ENCODE results near the gene MPND.

MPND gene

GRCh38 chr19:4359627-4360000 lies 16.3 kb downstream of the MPND start:
- Histone ChIP-seq H3K27me3 (ENCODE audit: control insufficient read depth in 2 of 2, insufficient read depth in 2 of 2, low read length in 2 of 2) (no peaks in the 10 kb centered on the region), H3K4me3 (ENCODE audit: low read length in 2 of 2) (no peak overlapping the region), H3K9me3 (ENCODE audit: control insufficient read depth in 2 of 2, low read length in 2 of 2) (no peaks in the 10 kb centered on the region), H3K36me3 (ENCODE audit: control insufficient read depth in 2 of 2, insufficient read depth in 2 of 2, low read length in 2 of 2) (peaks cover 35 to 37% of the 10 kb centered on the region in 2 donors), H3K4me1 (ENCODE audit: control insufficient read depth in 2 of 2, insufficient read depth in 2 of 2, low read length in 2 of 2) (no peaks in the 10 kb centered on the region), H3K9ac (ENCODE audit: low read depth in 1 of 2, low read length in 2 of 2) (no peak overlapping the region), H3K27ac (ENCODE audit: low read depth in 2 of 2, low read length in 2 of 2) (no peak overlapping the region)

- H3K27ac ChIP-seq (ENCODE audit: low read depth in 2 of 2, low read length in 2 of 2) = no peak overlapping the region
- H3K9me3 ChIP-seq (ENCODE audit: control insufficient read depth in 2 of 2, low read length in 2 of 2) = no peaks in the 10 kb centered on the region
- peaks cover 35% of the 10 kb centered on the region in 2 donors for H3K36me3 ChIP-seq (ENCODE audit: control insufficient read depth in 2 of 2, insufficient read depth in 2 of 2, low read length in 2 of 2)
- H3K4me3 ChIP-seq (ENCODE audit: low read length in 2 of 2) = no peak overlapping the region
- no peaks in the 10 kb centered on the region for H3K27me3 ChIP-seq (ENCODE audit: control insufficient read depth in 2 of 2, insufficient read depth in 2 of 2, low read length in 2 of 2)
- peaks cover 0 to 2% of the 10 kb centered on the region in 2 donors for H3K4me1 ChIP-seq (ENCODE audit: control insufficient read depth in 2 of 2, insufficient read depth in 2 of 2, low read length in 2 of 2)
- H3K9ac ChIP-seq (ENCODE audit: low read depth in 1 of 2, low read length in 2 of 2) = no peak overlapping the region
Observed at GRCh38 chr19:4360081-4360569, 16.8 kb downstream of the MPND start.

- Histone ChIP-seq H3K36me3 (ENCODE audit: control insufficient read depth in 2 of 2, insufficient read depth in 2 of 2, low read length in 2 of 2) (peaks cover 34 to 38% of the 10 kb centered on the region in 2 donors), H3K27ac (ENCODE audit: low read depth in 2 of 2, low read length in 2 of 2) (no peak overlapping the region), H3K4me3 (ENCODE audit: low read length in 2 of 2) (no peak overlapping the region), H3K27me3 (ENCODE audit: control insufficient read depth in 2 of 2, insufficient read depth in 2 of 2, low read length in 2 of 2) (no peaks in the 10 kb centered on the region), H3K9me3 (ENCODE audit: control insufficient read depth in 2 of 2, low read length in 2 of 2) (no peaks in the 10 kb centered on the region), H3K4me1 (ENCODE audit: control insufficient read depth in 2 of 2, insufficient read depth in 2 of 2, low read length in 2 of 2) (peaks cover 0 to 2% of the 10 kb centered on the region in 2 donors), H3K9ac (ENCODE audit: low read depth in 1 of 2, low read length in 2 of 2) (no peak overlapping the region)
Observed at GRCh38 chr19:4360641-4361151, 17.3 kb downstream of the MPND start.

GRCh38 chr19:4361152-4362046 lies 18.0 kb downstream of the MPND start:
- no peak overlapping the region for H3K9ac ChIP-seq (ENCODE audit: low read depth in 1 of 2, low read length in 2 of 2)
- no peak overlapping the region for H3K27ac ChIP-seq (ENCODE audit: low read depth in 2 of 2, low read length in 2 of 2)
- peaks cover 0 to 2% of the 10 kb centered on the region in 2 donors for H3K4me1 ChIP-seq (ENCODE audit: control insufficient read depth in 2 of 2, insufficient read depth in 2 of 2, low read length in 2 of 2)
- H3K36me3 ChIP-seq (ENCODE audit: control insufficient read depth in 2 of 2, insufficient read depth in 2 of 2, low read length in 2 of 2) = peaks cover 40 to 41% of the 10 kb centered on the region in 2 donors
- no peaks in the 10 kb centered on the region for H3K27me3 ChIP-seq (ENCODE audit: control insufficient read depth in 2 of 2, insufficient read depth in 2 of 2, low read length in 2 of 2)
- H3K4me3 ChIP-seq (ENCODE audit: low read length in 2 of 2) = no peak overlapping the region
- no peaks in the 10 kb centered on the region for H3K9me3 ChIP-seq (ENCODE audit: control insufficient read depth in 2 of 2, low read length in 2 of 2)

GRCh38 chr19:4362101-4362828 lies 18.9 kb downstream of the MPND start:
- peaks cover 0 to 2% of the 10 kb centered on the region in 2 donors for H3K4me1 ChIP-seq (ENCODE audit: control insufficient read depth in 2 of 2, insufficient read depth in 2 of 2, low read length in 2 of 2)
- H3K4me3 ChIP-seq (ENCODE audit: low read length in 2 of 2) = no peak overlapping the region
- H3K27ac ChIP-seq (ENCODE audit: low read depth in 2 of 2, low read length in 2 of 2) = no peak overlapping the region
- no peak overlapping the region for H3K9ac ChIP-seq (ENCODE audit: low read depth in 1 of 2, low read length in 2 of 2)
- H3K27me3 ChIP-seq (ENCODE audit: control insufficient read depth in 2 of 2, insufficient read depth in 2 of 2, low read length in 2 of 2) = no peaks in the 10 kb centered on the region
- H3K9me3 ChIP-seq (ENCODE audit: control insufficient read depth in 2 of 2, low read length in 2 of 2) = no peaks in the 10 kb centered on the region
- H3K36me3 ChIP-seq (ENCODE audit: control insufficient read depth in 2 of 2, insufficient read depth in 2 of 2, low read length in 2 of 2) = peaks cover 41% of the 10 kb centered on the region in 2 donors

- H3K9me3 ChIP-seq (ENCODE audit: control insufficient read depth in 2 of 2, low read length in 2 of 2) = no peaks in the 10 kb centered on the region
- H3K4me1 ChIP-seq (ENCODE audit: control insufficient read depth in 2 of 2, insufficient read depth in 2 of 2, low read length in 2 of 2) = peaks cover 0 to 5% of the 10 kb centered on the region in 2 donors
- H3K27me3 ChIP-seq (ENCODE audit: control insufficient read depth in 2 of 2, insufficient read depth in 2 of 2, low read length in 2 of 2) = no peaks in the 10 kb centered on the region
- H3K27ac ChIP-seq (ENCODE audit: low read depth in 2 of 2, low read length in 2 of 2) = no peak overlapping the region
- no peak overlapping the region for H3K9ac ChIP-seq (ENCODE audit: low read depth in 1 of 2, low read length in 2 of 2)
- no peak overlapping the region for H3K4me3 ChIP-seq (ENCODE audit: low read length in 2 of 2)
- peaks cover 38 to 40% of the 10 kb centered on the region in 2 donors for H3K36me3 ChIP-seq (ENCODE audit: control insufficient read depth in 2 of 2, insufficient read depth in 2 of 2, low read length in 2 of 2)
Observed at GRCh38 chr19:4362831-4363545, 19.6 kb downstream of the MPND start.

- H3K9me3 ChIP-seq (ENCODE audit: control insufficient read depth in 2 of 2, low read length in 2 of 2) = no peaks in the 10 kb centered on the region
- H3K36me3 ChIP-seq (ENCODE audit: control insufficient read depth in 2 of 2, insufficient read depth in 2 of 2, low read length in 2 of 2) = peaks cover 37% of the 10 kb centered on the region in 2 donors
- H3K4me1 ChIP-seq (ENCODE audit: control insufficient read depth in 2 of 2, insufficient read depth in 2 of 2, low read length in 2 of 2) = peaks cover 5 to 11% of the 10 kb centered on the region in 2 donors
- H3K9ac ChIP-seq (ENCODE audit: low read depth in 1 of 2, low read length in 2 of 2) = no peak overlapping the region
- H3K27me3 ChIP-seq (ENCODE audit: control insufficient read depth in 2 of 2, insufficient read depth in 2 of 2, low read length in 2 of 2) = no peaks in the 10 kb centered on the region
- H3K27ac ChIP-seq (ENCODE audit: low read depth in 2 of 2, low read length in 2 of 2) = no peak overlapping the region
- H3K4me3 ChIP-seq (ENCODE audit: low read length in 2 of 2) = no peak overlapping the region
Observed at GRCh38 chr19:4363571-4364304, 20.4 kb downstream of the MPND start.

GRCh38 chr19:4365341-4365740 lies 22.0 kb downstream of the MPND start:
- Histone ChIP-seq H3K9me3 (ENCODE audit: control insufficient read depth in 2 of 2, low read length in 2 of 2) (no peaks in the 10 kb centered on the region), H3K4me3 (ENCODE audit: low read length in 2 of 2) (no peak overlapping the region), H3K27me3 (ENCODE audit: control insufficient read depth in 2 of 2, insufficient read depth in 2 of 2, low read length in 2 of 2) (no peaks in the 10 kb centered on the region), H3K27ac (ENCODE audit: low read depth in 2 of 2, low read length in 2 of 2) (no peak overlapping the region), H3K9ac (ENCODE audit: low read depth in 1 of 2, low read length in 2 of 2) (no peak overlapping the region), H3K36me3 (ENCODE audit: control insufficient read depth in 2 of 2, insufficient read depth in 2 of 2, low read length in 2 of 2) (peaks cover 29% of the 10 kb centered on the region in 2 donors), H3K4me1 (ENCODE audit: control insufficient read depth in 2 of 2, insufficient read depth in 2 of 2, low read length in 2 of 2) (peaks cover 16 to 25% of the 10 kb centered on the region in 2 donors)
